Fibroblast of lung (primary cell): ENCODE measurements around the gene RERE.

Experiments used
- EZH2 ChIP-seq: IDR thresholded peaks from 2 replicates; pipeline ENCODE4 v1.5.1; 2012; ENCODE audit warnings: low read length, control low read depth, mild to moderate bottlenecking; ENCODE audit errors: missing control alignments
- TF ChIP-seq, protein P1 (sequence below), 2 donors: IDR thresholded peaks in 1 of 2; conservative IDR thresholded peaks in 1 of 2; 1 replicate in 1 of 2; 2 replicates in 1 of 2; pipeline ENCODE4 v1.5.1; 2011 to 2012; ENCODE audit warnings: low read length in 2 of 2, control low read depth in 1 of 2, inconsistent platforms in 1 of 2, low read depth in 1 of 2, mild to moderate bottlenecking in 1 of 2

DNA sequence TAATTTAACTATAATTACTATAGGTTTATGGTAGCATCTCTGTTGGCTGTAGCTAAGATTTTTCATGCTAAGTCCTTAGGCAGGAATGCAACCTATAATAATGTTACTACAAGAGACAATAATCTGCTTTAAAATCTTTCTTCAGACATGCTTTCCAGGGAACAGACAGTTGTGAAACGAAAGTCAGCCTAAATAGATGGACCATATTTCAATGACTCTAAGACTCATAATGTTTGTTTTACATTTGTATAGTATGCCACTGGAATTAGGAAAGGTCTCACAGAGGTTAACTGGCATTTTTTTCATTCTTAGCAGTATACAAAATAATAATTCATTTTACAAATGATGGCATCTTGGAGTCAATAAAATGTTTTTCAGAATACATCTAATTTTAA is 8.1 kb downstream of the RERE start:
- TF ChIP-seq, protein P1, sequence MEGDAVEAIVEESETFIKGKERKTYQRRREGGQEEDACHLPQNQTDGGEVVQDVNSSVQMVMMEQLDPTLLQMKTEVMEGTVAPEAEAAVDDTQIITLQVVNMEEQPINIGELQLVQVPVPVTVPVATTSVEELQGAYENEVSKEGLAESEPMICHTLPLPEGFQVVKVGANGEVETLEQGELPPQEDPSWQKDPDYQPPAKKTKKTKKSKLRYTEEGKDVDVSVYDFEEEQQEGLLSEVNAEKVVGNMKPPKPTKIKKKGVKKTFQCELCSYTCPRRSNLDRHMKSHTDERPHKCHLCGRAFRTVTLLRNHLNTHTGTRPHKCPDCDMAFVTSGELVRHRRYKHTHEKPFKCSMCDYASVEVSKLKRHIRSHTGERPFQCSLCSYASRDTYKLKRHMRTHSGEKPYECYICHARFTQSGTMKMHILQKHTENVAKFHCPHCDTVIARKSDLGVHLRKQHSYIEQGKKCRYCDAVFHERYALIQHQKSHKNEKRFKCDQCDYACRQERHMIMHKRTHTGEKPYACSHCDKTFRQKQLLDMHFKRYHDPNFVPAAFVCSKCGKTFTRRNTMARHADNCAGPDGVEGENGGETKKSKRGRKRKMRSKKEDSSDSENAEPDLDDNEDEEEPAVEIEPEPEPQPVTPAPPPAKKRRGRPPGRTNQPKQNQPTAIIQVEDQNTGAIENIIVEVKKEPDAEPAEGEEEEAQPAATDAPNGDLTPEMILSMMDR (conservative IDR thresholded peaks at IDR 0.05 in 1 of 2, IDR thresholded peaks at IDR 0.05 in 1 of 2; ENCODE audit: low read depth in 1 of 2, low read length in 2 of 2), result no peak
- TF ChIP-seq EZH2, result no peak
